Activated T-helper 1 cell treated with anti-CD3 and anti-CD28 coated beads, Interleukin-12 subunit alpha, Interleukin-12 subunit beta, Interleukin-2, Interleukin-4 antibody, amounts not matched to agents 30 ng/mL and 10 ng/mL and 1 ng/mL, durations not matched to agents 14 hours and 24 hours and 36 hours (primary cell): ENCODE results near the gene CELA1. TPM values are rescaled to one million over a fixed set of nuclear protein-coding genes. Genes with fewer than 3 reads are reported as not detected.

Experiments
- DNase-seq: peaks from one replicate; pipeline ENCODE4 v3.0.0; 2021; ENCODE audit warnings: low spot score
- H3K27ac Mint-ChIP-seq: one replicate; pipeline ENCODE4 v1.8.0; 2021; ENCODE audit warnings: mild to moderate bottlenecking, mixed read lengths
- H3K27me3 Mint-ChIP-seq: one replicate; pipeline ENCODE4 v1.8.0; 2022; ENCODE audit warnings: mild to moderate bottlenecking, moderate library complexity, mixed read lengths; ENCODE audit not compliant: insufficient read depth
- H3K36me3 Mint-ChIP-seq: one replicate; pipeline ENCODE4 v1.8.0; 2021; ENCODE audit warnings: low read depth, mixed read lengths
- H3K4me1 Mint-ChIP-seq: one replicate; pipeline ENCODE4 v1.8.0; 2021; ENCODE audit warnings: low read depth, mixed read lengths
- H3K4me3 Mint-ChIP-seq: one replicate; pipeline ENCODE4 v1.8.0; 2021; ENCODE audit warnings: mild to moderate bottlenecking, moderate library complexity, mixed read lengths
- H3K9me3 Mint-ChIP-seq: one replicate; pipeline ENCODE4 v1.8.0; 2021; ENCODE audit warnings: mixed read lengths
- intact Hi-C: fragments of 100-400 bp; cut with micrococcal nuclease; formaldehyde crosslinking; loops from one replicate; pipeline ENCODE4 v1.15.1; 2024
- total RNA-seq: library from RNA; stranded (reverse); gene quantifications from 2 replicates; pipeline ENCODE4 v1.2.3, GENCODE V29; 2022

Gene CELA1
- total RNA-seq, 1 donor from 2014 or later: not detected

- intact Hi-C loops: loop anchor here (1.0 to 10.0 kb wide), 3 partner anchors 7 to 825 kb away; partner anchors contain the start of genes ATF1 and DIP2B
- H3K9me3 Mint-ChIP-seq: no peaks in the 10 kb centered on the region
- no peak for DNase-seq
- H3K27ac Mint-ChIP-seq: peak overlapping the region; percentile 30
- peak overlapping the region; percentile 19 for H3K4me3 Mint-ChIP-seq
- peaks cover 58% of the 10 kb centered on the region for H3K4me1 Mint-ChIP-seq
- no peaks in the 10 kb centered on the region for H3K27me3 Mint-ChIP-seq
- no peaks in the 10 kb centered on the region for H3K36me3 Mint-ChIP-seq
These were observed 16.7 kb downstream of the CELA1 start for GRCh38 chr12:51329742-51330141.

GRCh38 chr12:51328587-51328986, 17.9 kb downstream of the CELA1 start:
- Mint-ChIP-seq H3K27ac (no peak overlapping the region), H3K27me3 (no peaks in the 10 kb centered on the region), H3K9me3 (no peaks in the 10 kb centered on the region), H3K4me1 (peaks cover 58% of the 10 kb centered on the region), H3K4me3 (no peak overlapping the region), H3K36me3 (no peaks in the 10 kb centered on the region)
- intact Hi-C loops: loop anchor here (10.0 kb wide), 2 partner anchors 564 to 824 kb away; partner anchors contain the start of genes ATF1 and DIP2B
- DNase-seq: no peak

DNA sequence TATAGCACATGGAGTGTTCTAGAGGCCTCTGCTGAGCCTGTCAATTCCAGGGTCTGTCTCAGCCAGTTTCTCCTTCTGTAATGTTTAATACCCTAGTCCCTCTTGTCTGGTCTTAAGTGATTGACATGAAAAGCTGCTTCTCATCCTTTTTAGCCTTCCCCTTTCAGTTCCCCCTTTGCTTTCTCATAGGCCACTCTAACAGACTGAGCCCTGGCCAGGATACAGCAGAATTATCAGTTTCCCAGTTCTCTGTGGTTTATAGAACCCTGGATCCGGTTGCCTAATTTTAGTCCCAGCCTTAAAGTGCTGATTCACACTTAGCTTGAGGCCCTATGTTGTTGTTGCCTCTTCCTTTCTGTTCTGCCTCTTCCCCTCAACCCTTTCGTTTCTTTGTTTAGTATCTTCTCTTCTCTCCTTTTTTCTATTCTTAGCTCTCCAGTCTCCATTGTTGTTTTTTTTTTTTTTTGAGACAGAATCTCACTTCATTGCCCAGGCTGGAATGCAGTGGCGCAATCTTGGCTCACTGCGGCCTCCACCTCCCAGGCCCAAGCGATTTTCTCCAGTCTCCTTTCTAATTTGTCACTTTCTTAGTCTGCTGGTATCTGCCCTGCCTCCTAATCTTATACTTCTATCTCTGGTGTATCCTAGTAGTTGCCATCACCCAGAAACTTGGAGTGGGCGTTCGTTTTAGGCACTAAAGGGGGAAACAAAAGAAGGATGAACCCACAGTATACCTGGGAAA, 19.6 kb downstream of the CELA1 start:
- intact Hi-C loops: loop anchor here (10.0 kb wide), 2 partner anchors 562 to 822 kb away; partner anchors contain the start of genes ATF1 and DIP2B
- peaks cover 8% of the 10 kb centered on the region for H3K36me3 Mint-ChIP-seq
- DNase-seq: peak; percentile 6
- peak overlapping the region; percentile 55 for H3K4me3 Mint-ChIP-seq
- no peaks in the 10 kb centered on the region for H3K27me3 Mint-ChIP-seq
- H3K9me3 Mint-ChIP-seq: no peaks in the 10 kb centered on the region
- peaks cover 76% of the 10 kb centered on the region for H3K4me1 Mint-ChIP-seq
- H3K27ac Mint-ChIP-seq: peak overlapping the region; percentile 89

DNA sequence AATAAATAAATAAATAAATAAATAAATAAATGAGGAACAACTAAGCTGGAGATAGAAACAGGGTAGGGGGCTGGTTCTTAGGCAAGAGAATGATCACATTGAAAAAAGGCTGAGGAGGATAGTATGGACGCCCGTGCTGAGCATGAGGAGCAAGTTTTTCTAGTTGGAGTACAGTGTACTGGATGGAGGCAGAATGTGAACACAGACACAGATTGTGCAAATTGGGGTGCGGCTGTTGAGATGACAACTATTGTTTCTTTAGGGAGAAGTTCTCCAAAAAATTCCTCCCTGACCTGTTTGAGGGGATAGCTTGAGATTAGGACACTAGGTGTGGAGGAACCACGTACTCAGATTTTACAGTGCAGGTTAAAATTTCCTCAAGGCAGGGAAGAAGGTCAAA, 21.5 kb downstream of the CELA1 start:
- Mint-ChIP-seq H3K4me1 (peaks cover 83% of the 10 kb centered on the region), H3K36me3 (peaks cover 14% of the 10 kb centered on the region), H3K27ac (peak overlapping the region; percentile 64), H3K4me3 (peak overlapping the region; percentile 59), H3K9me3 (no peaks in the 10 kb centered on the region), H3K27me3 (no peaks in the 10 kb centered on the region)
- no peak for DNase-seq
- intact Hi-C loops: loop anchor here (1.0 to 10.0 kb wide), 7 partner anchors 44 to 820 kb away; partner anchors contain the start of genes ATF1, DIP2B, LETMD1 and POU6F1

- H3K27me3 Mint-ChIP-seq: no peaks in the 10 kb centered on the region
- H3K9me3 Mint-ChIP-seq: no peaks in the 10 kb centered on the region
- peaks cover 83% of the 10 kb centered on the region for H3K4me1 Mint-ChIP-seq
- intact Hi-C loops: loop anchor here (1.0 to 10.0 kb wide), 10 partner anchors 45 to 819 kb away; partner anchors contain the start of genes ATF1, CSRNP2, DAZAP2 and DIP2B
- H3K27ac Mint-ChIP-seq: peak within 1 kb of the TSS; percentile 87
- H3K4me3 Mint-ChIP-seq: peak within 1 kb of the TSS; percentile 90
- peak; percentile 72 for DNase-seq
- peaks cover 14% of the 10 kb centered on the region for H3K36me3 Mint-ChIP-seq
These were observed 22.2 kb downstream of the CELA1 start, which contains the start of gene BIN2 for GRCh38 chr12:51323966-51324895. BIN2 (minus strand) TSS chr12:51324174; CDS start chr12:51324102, 72 bp downstream.

- DNase-seq: peak; percentile 44
- no peaks in the 10 kb centered on the region for H3K9me3 Mint-ChIP-seq
- H3K4me3 Mint-ChIP-seq: peak overlapping the region; percentile 90
- H3K27ac Mint-ChIP-seq: peak overlapping the region; percentile 87
- peaks cover 17% of the 10 kb centered on the region for H3K36me3 Mint-ChIP-seq
- peaks cover 86% of the 10 kb centered on the region for H3K4me1 Mint-ChIP-seq
- no peaks in the 10 kb centered on the region for H3K27me3 Mint-ChIP-seq
- intact Hi-C loops: loop anchor here (1.0 to 10.0 kb wide), 9 partner anchors 56 to 819 kb away; partner anchors contain the start of genes ATF1, CSRNP2, DAZAP2 and DIP2B
These were observed 23.0 kb downstream of the CELA1 start for GRCh38 chr12:51323317-51323960.

GRCh38 chr12:51322452-51322851, 24.0 kb downstream of the CELA1 start:
- peak overlapping the region; percentile 90 for H3K4me3 Mint-ChIP-seq
- H3K27ac Mint-ChIP-seq: peak overlapping the region; percentile 87
- DNase-seq: no peak
- H3K36me3 Mint-ChIP-seq: peaks cover 19% of the 10 kb centered on the region
- peaks cover 86% of the 10 kb centered on the region for H3K4me1 Mint-ChIP-seq
- intact Hi-C loops: loop anchor here (1.0 to 10.0 kb wide), 10 partner anchors 8 to 818 kb away; partner anchors contain the start of genes ATF1, CSRNP2, DIP2B and LETMD1
- no peaks in the 10 kb centered on the region for H3K9me3 Mint-ChIP-seq
- H3K27me3 Mint-ChIP-seq: no peaks in the 10 kb centered on the region

GRCh38 chr12:51321882-51322281, 24.6 kb downstream of the CELA1 start:
- H3K9me3 Mint-ChIP-seq: no peaks in the 10 kb centered on the region
- intact Hi-C loops: loop anchor here (1.0 to 10.0 kb wide), 10 partner anchors 8 to 817 kb away; partner anchors contain the start of genes ATF1, CSRNP2, DIP2B and LETMD1
- DNase-seq: no peak

GRCh38 chr12:51320695-51321320, 25.7 kb downstream of the CELA1 start:
- no peaks in the 10 kb centered on the region for H3K27me3 Mint-ChIP-seq
- no peak for DNase-seq
- peak overlapping the region; percentile 77 for H3K27ac Mint-ChIP-seq
- peak overlapping the region; percentile 90 for H3K4me3 Mint-ChIP-seq
- peaks cover 77% of the 10 kb centered on the region for H3K4me1 Mint-ChIP-seq
- intact Hi-C loops: loop anchor here (5.0 to 10.0 kb wide), 6 partner anchors 54 to 816 kb away; partner anchors contain the start of genes ATF1, DIP2B, LETMD1 and POU6F1
- H3K36me3 Mint-ChIP-seq: peaks cover 26% of the 10 kb centered on the region
- no peaks in the 10 kb centered on the region for H3K9me3 Mint-ChIP-seq

More at GRCh38 chr12:51321882-51322281, 24.6 kb downstream of the CELA1 start:
- Mint-ChIP-seq H3K36me3 (peaks cover 23% of the 10 kb centered on the region), H3K4me3 (peak overlapping the region; percentile 90), H3K4me1 (peaks cover 81% of the 10 kb centered on the region), H3K27me3 (no peaks in the 10 kb centered on the region), H3K27ac (peak overlapping the region; percentile 80)

DNA sequence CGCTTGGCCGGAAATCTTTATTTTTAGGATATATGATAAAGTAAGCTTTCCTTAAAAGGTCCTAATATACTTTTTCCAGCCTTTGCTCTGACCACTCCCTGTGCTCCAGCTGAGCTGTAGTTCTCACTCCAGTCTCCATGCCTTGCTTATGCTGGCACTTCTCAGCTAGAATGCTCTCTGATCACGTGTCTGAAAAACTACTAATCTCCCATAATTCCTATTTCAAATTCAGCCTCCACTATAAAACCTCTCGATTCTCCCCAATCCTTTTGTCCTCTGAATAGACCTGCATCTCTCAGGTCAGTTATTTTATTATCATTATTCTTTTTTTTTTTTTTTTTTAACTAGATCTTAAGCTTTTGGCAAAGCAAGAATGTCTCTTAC, 26.2 kb downstream of the CELA1 start:
- Mint-ChIP-seq H3K36me3 (peaks cover 26% of the 10 kb centered on the region), H3K9me3 (no peaks in the 10 kb centered on the region), H3K4me1 (peaks cover 76% of the 10 kb centered on the region), H3K27me3 (no peaks in the 10 kb centered on the region), H3K27ac (peak overlapping the region; percentile 67), H3K4me3 (peak overlapping the region; percentile 90)
- no peak for DNase-seq
- intact Hi-C loops: loop anchor here (5.0 to 10.0 kb wide), 6 partner anchors 53 to 816 kb away; partner anchors contain the start of genes ATF1, DIP2B, LETMD1 and POU6F1

- peaks cover 70% of the 10 kb centered on the region for H3K4me1 Mint-ChIP-seq
- DNase-seq: peak; percentile 49
- peaks cover 28% of the 10 kb centered on the region for H3K36me3 Mint-ChIP-seq
- H3K27me3 Mint-ChIP-seq: no peaks in the 10 kb centered on the region
- H3K9me3 Mint-ChIP-seq: no peaks in the 10 kb centered on the region
- intact Hi-C loops: no loop called here
- H3K4me3 Mint-ChIP-seq: peak overlapping the region; percentile 61
- peak overlapping the region; percentile 81 for H3K27ac Mint-ChIP-seq
These were observed 27.5 kb downstream of the CELA1 start for GRCh38 chr12:51318846-51319599.
